GM13977 (cell line): ENCODE measurements around the gene FAM120A.

ENCODE experiments used
- DNase-seq: peaks from one replicate; pipeline ENCODE4 v3.0.0; 2012; ENCODE audit warnings: low spot score
- CTCF ChIP-seq: IDR thresholded peaks from 2 replicates; pipeline ENCODE4 v1.5.1; 2012; ENCODE audit warnings: mild to moderate bottlenecking, control low read depth; ENCODE audit not compliant: insufficient read depth; ENCODE audit errors: extremely low read depth, missing control alignments
- in situ Hi-C: fragments of 300-500 bp; cut with MboI; formaldehyde crosslinking; loops from one replicate; pipeline ENCODE4 v1.12.0; 2022; ENCODE audit warnings: low sequenced_read_pairs, low pct_unique_long_range_greater_than_20kb, mixed read lengths, inconsistent platforms; ENCODE audit not compliant: unreplicated experiment

Gene FAM120A

GRCh38 chr9:93566408-93567270 is 115.2 kb downstream of the FAM120A start:
- in situ Hi-C loops, result no loop called here
- peak; percentile 94 for TF ChIP-seq CTCF
- DNase-seq, result peak; percentile 98

- in situ Hi-C loops, result no loop called here
- no peak for DNase-seq
- TF ChIP-seq CTCF, result no peak
These were observed 115.9 kb downstream of the FAM120A start for GRCh38 chr9:93567271-93567959.

- no peak for DNase-seq
- TF ChIP-seq CTCF, result no peak
- in situ Hi-C loops, result no loop called here
These were observed 116.7 kb downstream of the FAM120A start for GRCh38 chr9:93568169-93568568.

GRCh38 chr9:93569621-93570174 is 118.2 kb downstream of the FAM120A start:
- in situ Hi-C loops, result no loop called here
- DNase-seq, result no peak

GRCh38 chr9:93572221-93572620 is 120.7 kb downstream of the FAM120A start:
- no peak for TF ChIP-seq CTCF
- DNase-seq, result no peak
- in situ Hi-C loops, result no loop called here

More at GRCh38 chr9:93569621-93570174, 118.2 kb downstream of the FAM120A start:
- no peak for TF ChIP-seq CTCF

- DNase-seq, result no peak
- in situ Hi-C loops, result no loop called here
- TF ChIP-seq CTCF, result no peak
These were observed 121.4 kb downstream of the FAM120A start for GRCh38 chr9:93572636-93573515.
